GM21381 (cell line): ENCODE results near the gene LNP1.
A peak's percentile ranks its signal among the peaks of the same experiment; 100 is the strongest.

ENCODE experiments used
- ATAC-seq: cut with Tn5 transposase; IDR thresholded peaks from one replicate; pipeline ENCODE4 v1.9.1; 2021; ENCODE audit warnings: mild to moderate bottlenecking, moderate library complexity; ENCODE audit not compliant: unreplicated experiment

The LNP1 gene

DNA sequence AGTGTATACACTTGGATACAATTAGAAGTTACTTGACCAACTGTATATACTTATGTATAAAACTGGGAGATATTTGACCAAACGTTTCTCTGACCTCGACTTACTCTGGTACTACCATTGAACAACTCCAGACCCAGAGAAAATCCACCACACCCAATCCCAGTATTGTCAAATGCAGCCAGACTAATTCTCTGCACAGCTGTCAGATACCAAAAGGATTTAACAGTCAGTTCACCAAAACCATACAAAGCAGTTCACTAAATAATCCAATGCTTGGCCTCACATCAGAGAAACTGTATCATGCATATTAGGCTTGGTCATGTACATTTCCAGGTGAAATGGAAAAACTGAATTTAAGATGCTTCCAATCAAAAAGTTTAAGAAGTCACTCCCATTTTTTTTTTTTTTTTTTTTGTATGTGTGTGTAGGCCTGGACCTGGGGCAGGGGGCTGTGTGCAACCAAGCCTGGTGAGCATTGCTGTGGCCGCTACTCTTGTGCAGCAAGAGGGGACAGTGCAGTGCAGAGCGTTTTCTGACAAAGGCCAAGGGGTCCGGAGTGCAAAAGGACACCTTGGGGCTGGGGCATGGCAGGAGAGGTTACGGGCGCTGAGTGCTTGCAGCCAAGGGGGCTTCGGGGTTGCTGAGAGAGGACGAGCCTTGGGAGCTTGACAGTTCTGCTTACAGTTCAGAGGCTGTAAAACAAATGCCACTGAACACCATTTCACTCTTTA lies 1.8 kb upstream of the LNP1 start:
- ATAC-seq = no peak

DNA sequence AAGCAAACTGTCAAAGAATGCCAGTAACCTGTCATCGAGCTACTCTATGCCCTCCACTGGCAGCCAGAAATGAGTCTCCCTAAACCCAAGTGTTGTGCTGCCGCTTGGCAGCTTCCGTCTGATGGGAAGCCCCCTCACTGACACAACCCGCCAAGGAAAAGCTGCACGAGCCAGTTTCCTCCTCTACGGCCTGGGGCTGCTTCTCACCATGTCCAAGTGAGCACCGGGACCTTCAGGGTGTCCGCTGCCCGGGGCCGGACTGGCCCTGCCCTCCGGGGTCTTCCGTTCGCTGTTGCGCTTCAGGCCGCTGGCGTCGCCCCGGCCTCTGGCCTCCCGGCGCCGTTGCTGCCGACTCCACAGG lies 940 bp upstream of the LNP1 start:
- ATAC-seq = peak; percentile 3

DNA sequence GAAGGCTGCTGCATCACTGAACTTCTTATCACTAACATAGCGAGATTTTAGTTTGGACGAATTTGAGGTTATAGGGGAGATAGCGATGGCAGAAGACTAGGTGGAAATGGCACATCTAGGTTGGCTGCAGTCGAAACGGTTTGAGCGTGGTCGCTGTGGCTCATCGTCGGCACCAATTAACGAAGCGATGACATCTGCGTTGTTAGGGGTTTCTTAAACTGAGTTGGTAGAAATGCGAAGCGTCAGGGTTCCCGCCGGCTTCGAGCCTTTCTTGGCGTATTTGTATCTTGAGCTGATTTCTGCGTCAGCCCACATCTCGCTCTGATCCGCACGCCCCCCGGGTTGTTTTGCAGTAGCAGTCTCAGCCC lies 319 bp downstream of the LNP1 start:
- ATAC-seq = peak; percentile 9

DNA sequence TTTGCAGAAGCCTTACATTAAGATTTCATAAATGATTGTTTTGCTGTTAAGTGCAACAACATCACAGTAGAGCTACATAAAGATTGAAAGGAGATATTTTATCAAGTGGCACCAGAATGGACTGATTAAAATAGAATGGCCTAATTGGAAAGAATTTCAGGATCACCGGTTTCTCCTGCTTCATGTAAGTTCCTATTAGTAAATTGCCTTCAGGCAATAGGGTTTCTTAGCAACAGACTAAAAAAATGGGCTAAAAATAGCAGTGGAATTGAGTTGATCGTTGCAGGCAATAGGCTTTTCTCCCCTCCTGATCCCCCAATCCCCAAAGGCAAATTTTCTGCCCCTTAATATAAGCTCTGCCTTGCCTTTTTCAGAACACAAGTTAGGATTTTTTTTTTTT lies 917 bp downstream of the LNP1 start:
- no peak for ATAC-seq

DNA sequence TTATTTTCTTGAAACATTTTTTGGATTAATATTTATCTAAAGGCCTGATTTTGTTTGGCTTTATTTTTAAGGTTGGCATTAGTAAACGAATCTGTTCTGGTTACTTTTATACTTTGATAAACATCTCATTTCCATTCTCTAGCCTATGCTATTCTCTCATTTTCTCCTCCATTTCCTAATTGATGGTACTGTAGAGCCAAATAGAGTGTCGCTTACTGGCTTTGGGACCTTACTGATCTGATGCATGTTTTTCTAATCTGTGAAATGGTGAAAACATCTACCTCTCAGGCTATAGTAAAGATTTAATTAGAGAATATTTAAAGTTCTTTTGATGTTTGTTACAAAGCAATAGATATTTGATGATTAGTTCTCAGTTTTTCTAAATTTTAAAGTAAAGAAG lies 1.6 kb downstream of the LNP1 start:
- no peak for ATAC-seq

DNA sequence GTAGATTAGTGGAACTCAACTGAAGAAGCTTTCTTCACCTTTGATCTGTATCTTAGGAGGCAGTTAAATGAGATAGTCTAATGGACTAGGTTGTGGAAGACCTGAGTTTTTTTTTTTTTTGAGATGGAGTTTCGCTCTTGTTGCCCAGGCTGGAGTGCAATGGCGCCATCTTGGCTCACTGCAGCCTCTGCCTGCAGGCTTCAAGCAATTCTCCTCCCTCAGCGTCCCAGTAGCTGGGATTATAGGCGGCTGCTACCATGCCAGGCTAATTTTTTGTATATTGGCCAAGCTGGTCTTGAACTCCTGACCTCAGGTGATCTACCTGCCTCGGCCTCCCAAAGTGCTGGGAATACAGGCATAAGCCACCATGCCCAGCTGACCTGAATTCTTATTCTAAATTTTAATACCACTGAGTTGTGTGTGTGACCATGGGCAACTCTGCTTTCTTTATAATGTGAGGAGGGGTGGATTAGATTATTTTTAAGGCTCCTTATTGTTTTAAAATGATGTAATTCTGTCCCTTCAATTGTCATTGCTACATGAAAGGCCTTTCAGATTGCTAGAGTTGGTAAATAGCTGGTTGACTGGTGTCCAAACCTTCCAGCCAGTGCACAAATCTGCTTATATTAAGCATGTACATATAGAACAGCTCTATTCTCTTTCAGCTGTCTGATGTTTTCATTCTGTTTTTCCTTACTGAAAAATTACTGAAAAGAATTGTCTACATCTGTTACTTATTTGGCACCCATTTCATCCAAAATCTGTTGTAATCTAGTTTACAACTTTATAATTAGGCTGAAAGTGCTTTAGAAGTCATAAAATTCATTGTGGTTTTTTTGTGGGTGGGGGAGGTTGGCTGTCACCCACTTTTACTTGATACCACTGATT lies 2.3 kb downstream of the LNP1 start:
- no peak for ATAC-seq

DNA sequence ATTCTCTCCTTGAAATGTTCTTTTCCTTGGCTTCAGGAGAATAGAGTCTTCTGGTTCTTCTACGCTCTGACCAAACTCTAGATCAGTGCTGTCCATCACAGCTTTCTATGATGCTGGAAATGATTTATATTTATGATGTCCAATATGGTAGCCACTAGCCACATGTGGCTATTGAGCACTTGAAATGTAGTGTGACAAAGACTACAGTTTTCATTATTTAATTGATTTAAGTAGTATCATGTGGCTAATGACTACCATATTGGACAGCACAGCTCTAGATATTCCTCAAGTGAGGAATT lies 2.9 kb downstream of the LNP1 start:
- no peak for ATAC-seq

DNA sequence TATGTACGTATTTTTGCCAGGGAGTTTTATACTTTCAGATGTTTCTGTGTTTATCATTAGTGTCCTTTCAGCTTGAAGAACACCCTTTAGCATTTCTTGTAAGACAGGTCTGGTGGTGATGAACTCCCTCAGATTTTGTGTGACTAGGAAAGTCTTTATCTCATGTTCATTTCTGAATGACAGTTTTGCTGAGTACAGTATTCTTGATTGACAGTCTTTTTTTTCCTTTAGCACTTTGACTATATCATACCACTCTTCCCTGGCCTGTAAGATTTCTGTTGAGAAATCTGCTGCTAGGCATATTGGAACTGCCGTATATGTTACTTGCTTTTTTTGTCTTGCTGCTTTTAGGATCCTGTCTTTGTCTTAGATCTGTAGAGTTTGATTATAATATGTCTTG lies 5.8 kb downstream of the LNP1 start:
- no peak for ATAC-seq

DNA sequence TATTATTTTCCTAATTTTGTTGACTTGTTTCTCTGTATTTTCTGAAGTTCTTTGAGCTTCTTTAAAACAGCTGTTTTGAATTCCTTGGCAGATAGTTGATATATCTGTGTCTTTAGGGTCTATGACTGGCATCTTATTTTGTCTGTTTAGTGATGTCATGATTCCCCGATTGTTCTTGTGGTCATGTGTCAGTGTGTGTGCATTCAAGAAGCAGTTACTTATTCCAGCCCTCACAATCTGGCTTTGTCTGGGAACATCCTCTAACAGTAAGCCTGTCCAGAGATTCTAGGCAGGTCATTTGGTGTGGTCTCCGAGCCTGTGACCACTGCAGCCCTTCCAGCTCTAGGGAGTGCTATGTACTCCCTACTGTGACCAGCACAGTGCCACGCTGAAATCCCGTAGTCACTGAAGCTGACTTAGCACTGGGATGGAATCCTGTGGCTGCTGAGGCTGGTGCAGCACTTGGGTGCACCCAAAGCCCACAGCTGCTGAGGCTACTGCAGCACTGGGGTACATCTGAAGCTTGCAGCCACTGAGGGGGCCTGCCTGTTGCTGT lies 6.7 kb downstream of the LNP1 start:
- ATAC-seq = no peak

DNA sequence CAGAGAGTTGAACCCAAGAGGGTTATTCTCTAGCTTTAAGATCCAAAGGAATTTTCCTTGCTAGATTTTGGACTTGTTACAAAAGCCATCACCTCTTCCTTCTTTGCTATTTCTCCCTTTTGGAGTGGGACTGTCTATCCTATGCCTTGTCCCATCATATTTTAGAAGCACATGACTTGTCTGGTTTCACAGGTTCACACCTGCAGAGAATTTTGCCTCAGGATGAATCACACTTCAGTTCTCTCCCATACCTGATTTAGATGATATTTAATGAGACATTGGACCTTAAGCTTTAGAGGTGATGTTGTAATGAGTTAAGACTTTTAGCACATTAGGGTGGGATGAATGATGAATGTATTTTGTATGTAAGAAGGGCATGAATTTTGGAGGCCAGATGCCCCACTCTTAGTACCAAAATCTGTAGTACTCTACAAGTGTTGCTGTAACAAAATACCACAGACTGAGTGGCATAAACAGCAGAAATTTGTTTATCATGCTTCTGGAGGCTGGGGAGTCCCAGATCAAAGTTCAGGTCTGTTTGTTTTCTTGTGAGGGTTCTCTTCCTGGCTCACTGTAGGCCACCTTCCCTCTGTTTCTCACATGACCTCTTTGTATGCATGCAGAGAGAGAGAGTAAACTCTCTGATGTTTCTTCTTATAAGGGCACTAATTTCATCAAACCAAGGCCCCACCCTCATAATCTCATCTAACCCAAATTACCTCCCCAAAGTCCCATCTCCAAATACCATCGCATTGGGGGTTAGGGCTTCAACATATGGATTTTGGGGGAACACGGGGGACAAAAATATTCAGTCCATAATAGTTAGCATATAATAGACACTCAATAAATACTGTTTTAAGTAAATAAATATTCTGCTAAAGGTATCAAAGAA lies 10.0 kb downstream of the LNP1 start:
- ATAC-seq = no peak

DNA sequence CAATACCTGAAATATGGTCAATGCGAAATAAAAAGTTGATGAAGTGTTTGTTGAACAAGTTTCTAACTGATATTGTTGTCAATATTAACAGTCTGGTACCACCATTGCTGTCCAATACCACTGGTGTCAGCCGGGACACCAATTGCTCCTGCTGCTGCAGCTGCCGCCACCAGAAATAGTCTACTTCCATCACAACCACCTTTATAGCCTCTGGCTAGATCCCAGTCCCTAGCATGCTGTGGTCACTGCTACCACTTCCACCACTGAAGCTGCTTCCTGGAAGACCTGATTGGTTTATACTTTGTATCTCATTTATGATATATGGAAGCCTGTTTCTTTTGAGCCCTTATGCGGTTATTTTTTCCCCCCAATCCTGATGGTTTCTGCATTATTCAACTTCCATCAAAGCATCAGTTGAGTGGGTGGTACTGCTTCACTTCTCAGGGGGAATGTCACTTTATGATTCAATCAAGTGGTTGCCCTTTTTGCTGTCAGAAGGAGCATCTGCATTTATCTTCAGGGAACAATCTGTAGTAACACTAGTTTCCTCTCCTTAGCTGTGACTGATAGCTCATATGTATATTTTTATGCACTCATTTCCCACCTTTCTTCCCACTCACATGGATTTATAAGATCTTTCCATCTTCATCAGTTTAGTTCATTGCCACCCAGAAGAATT lies 11.7 kb downstream of the LNP1 start:
- ATAC-seq = no peak

DNA sequence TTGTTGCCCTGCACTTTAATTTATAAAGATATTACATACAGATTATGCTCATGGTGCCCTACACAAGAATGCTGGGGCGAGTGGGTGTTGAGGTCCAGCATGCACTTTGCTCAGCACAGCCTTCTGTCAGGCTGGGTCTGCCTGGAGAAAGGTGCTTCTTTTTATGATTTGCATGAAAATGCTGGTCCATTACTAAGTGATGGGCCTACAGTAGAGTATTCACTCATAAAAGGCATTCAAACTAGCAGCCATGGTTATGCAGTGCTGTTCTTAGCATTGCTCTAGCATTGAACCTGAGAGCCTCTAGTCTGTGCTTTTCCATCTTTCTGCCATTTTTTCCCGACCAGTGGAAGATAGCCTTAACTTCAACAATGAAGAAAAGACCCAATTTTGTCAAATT lies 12.3 kb downstream of the LNP1 start:
- no peak for ATAC-seq

DNA sequence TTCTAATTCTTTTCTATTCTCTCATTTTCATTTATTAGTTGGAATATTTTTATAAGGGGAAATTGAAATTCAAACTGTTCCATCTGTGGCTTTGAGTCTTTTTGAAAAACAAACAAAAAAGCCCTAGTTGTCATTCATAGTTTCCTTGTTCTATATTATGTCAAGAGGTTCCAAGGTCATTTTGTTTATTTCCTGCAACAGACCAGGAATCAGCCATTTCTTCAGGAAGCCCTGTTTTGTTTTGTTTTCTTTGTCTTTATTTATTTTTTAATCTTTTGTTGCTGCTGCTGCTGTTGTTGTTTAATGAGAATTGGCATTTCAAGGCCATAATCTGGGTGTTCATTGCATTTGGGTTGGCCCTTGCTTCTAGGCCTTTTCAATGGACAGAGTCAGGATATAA lies 14.8 kb downstream of the LNP1 start:
- ATAC-seq = no peak

DNA sequence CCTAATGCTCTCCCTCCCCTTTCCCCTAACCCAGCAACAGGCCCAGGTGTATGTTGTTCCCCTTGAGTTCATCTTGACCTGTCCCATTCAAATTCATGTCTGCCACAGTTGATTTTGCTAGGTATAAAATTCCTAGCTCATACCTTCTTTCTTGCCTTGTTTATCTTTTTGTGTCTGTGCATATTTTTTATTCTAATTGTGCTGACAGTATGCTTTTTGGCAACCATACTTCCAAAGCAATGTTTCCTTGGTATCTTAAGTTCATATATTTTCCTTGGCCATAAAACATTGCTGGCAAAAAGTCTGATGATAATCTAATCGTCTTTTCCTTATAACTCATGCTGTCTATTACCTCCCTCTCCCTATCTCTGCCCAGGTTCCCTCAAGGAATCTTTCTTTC lies 15.5 kb downstream of the LNP1 start:
- no peak for ATAC-seq

DNA sequence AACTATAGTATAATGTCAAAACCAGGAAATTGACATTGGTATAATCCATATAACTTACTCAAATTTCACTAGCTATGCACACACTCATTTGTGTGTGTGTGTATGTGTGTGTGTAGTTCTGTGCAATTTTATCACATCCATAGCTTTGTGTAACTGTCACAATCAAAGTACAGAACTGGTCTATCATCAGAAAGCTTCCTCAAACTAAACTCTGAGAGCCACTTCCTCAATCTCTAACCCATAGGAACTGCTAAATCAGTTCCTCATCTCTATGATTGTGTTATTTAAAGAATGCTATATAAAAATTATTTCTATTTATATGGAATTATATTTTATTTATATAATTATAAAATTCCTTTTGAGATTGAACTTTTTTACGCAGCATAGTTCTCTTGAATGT lies 18.1 kb downstream of the LNP1 start:
- no peak for ATAC-seq

DNA sequence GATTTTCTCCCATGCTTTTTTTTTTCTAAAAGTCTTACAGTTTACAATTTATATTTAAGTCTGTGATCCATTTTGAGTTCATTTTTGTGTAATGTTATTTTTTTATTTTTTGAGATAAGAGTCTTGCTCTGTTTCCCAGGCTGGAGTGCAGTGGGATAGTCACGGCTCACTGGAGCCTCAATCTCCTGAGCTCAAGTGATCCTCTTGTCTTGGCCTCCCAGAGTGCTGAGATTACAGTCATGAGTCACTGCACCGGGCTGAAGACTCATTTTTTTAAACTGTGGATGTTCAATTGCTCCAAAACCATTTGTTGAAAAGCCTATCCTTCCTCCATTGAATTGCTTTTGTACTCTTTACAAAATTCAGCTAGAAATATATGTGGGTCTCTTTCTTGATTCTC lies 19.5 kb downstream of the LNP1 start:
- ATAC-seq = no peak

DNA sequence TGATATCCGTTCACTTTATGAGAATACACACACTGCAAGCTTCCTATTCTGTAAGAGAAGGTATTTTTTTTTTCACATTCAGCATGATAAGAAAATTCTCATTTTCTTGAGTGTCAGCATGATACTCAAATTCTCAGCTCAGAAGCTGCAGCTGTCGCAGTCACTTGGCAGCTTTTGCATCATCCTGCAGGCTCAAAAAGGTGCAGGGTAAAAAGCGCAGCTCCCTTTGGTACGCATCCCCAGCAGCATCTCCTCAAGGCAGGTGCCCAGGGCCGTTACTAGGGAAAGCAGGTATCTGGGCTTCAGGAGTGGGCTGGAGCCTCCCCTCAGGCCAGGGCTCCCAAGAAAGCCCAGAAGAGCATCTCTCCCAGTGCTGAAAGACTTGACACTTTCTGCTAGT lies 22.3 kb downstream of the LNP1 start:
- no peak for ATAC-seq

DNA sequence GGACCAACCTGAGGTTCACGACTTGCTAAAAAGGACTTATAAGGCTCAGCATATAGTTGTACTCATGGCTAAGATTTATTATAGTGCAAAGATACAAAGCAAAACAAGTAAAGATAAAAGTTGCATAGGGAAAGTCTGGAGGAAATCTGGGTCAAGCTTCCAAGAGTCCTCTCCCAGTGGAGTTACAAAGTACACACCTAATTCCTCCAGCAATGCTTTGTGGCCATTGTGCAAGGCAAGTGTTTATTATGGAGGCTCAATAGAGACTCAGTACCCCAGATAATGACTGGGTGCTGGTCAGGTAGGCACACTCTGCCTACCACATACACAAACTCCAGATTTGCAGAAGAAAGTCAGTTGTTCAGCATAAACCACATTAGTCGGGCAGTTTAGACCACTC lies 22.9 kb downstream of the LNP1 start:
- no peak for ATAC-seq

DNA sequence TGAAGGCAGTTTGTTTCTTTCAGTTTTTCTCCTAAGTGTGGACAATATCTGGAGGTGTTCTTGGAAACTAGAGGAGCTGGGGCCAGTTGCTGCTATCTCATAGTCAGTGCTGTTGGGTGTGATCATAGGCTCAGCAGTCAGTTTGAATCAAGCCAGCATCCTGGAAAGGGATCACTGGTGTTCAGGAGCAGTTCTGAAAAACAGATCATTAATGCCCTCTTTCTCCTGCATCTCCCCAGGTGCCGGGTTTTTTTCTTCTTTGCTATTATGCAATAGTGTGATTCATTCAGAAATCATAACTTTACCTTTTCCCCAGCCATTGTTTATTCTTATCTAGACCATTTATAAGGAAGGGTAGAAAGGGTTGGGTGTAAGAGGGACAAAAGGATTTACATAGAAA lies 24.0 kb downstream of the LNP1 start:
- no peak for ATAC-seq

DNA sequence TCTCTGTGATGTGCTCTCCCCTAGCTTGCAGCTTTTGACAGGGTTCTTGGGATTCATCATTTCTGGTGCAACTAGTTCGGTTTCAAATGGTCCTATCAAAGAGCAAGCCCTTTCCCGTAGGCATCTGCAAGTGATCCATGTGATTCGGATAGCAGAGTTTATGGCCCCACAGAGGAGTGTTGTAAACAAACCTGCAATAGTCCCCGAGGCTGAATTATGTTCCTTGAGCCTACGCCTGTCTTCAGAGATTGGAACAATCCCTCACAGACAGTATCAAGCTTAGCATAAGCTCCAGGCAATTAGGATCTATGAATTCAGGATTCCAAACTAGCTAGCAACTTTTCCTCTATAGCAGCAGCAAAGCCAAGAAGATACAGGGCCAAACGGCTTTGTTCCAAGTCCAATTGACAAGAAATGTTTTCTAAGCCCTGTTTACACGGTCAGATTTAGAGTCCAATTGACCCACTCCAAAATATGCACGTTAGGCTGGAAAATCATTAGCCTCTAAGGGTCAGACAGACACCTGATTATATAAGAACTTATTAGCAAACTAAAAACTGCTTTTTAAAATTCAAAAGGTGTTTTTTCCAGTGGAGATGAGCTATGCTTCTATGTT lies 24.8 kb downstream of the LNP1 start:
- no peak for ATAC-seq

DNA sequence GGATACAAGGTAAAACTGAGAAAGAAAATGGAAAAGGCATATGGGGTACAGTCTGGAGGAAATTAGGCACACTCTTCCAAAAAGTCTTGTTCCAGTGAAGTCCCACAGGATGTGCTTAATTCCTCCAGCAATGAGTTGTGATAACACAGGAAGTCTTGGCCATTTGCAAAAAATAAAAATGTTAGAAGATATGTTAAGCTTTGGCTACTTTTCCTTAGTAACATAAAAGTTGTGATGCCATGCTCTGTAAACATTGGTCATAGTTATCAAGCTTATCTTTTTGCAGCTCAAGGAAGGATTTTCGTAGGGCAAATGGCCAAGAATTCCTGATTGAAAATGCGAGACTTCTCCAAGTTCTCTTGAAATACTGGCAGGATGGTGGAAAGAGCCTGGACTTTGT lies 26.4 kb downstream of the LNP1 start:
- ATAC-seq = no peak
